ENCODE measurements around the gene ARMH3. TPM values are rescaled to one million over a fixed set of nuclear protein-coding genes. Genes with fewer than 3 reads are reported as not detected.

ARMH3 gene
- total RNA-seq, 1 donor from 2014 or later, result 34.4 TPM

DNA sequence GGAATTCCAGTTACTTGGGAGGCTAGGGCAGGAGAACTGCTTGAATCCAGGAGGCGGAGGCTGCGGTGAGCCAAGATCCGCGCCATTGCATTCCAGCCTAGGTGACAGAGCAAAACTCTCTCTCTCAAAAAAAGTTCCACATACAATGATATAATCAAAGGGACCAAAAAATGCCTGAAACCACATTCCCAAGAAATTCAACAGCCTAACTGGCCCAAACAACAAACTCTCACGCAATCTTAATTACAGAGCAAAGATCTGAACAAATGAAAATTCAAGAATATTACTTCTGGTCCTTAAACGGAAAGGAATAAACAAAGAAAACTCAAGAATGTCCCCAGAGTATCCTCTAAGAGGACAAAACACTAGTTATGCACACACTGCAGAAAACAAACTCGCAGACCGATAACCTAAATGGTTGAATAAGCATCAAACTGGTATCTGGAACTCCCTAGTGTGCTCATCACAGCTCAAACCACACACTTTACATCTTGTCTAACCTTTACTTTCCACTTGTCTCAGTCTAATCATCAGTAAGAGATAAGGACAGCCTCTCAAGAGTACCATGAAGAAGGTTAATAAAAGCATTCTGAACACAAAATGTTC lies 241.4 kb downstream of the ARMH3 start:
- Mint-ChIP-seq H3K36me3 (ENCODE audit: insufficient read depth) (peaks cover 4% of the 10 kb centered on the region), H3K27ac (peak overlapping the region; percentile 15), H3K4me1 (ENCODE audit: low read depth) (peaks cover 29% of the 10 kb centered on the region), H3K27me3 (no peaks in the 10 kb centered on the region), H3K9me3 (ENCODE audit: low read depth) (no peaks in the 10 kb centered on the region), H3K4me3 (ENCODE audit: low read depth) (peak overlapping the region; percentile 98)
- DNase-seq (ENCODE audit: low spot score, unreplicated experiment), result no peak
- no peak for TF ChIP-seq CTCF (IDR thresholded peaks at IDR 0.05; ENCODE audit: unreplicated experiment)

- H3K4me3 Mint-ChIP-seq (ENCODE audit: low read depth), result no peak overlapping the region
- DNase-seq (ENCODE audit: low spot score, unreplicated experiment), result no peak
- H3K4me1 Mint-ChIP-seq (ENCODE audit: low read depth), result peaks cover 20% of the 10 kb centered on the region
- peaks cover 6% of the 10 kb centered on the region for H3K36me3 Mint-ChIP-seq (ENCODE audit: insufficient read depth)
- no peak overlapping the region for H3K27ac Mint-ChIP-seq
- H3K27me3 Mint-ChIP-seq, result no peaks in the 10 kb centered on the region
- no peak for TF ChIP-seq CTCF (IDR thresholded peaks at IDR 0.05; ENCODE audit: unreplicated experiment)
- no peaks in the 10 kb centered on the region for H3K9me3 Mint-ChIP-seq (ENCODE audit: low read depth)
Measured at GRCh38 chr10:101812606-101813005, 243.4 kb downstream of the ARMH3 start.

- DNase-seq (ENCODE audit: low spot score, unreplicated experiment), result no peak
- Mint-ChIP-seq H3K4me3 (ENCODE audit: low read depth) (no peak overlapping the region), H3K36me3 (ENCODE audit: insufficient read depth) (peaks cover 18% of the 10 kb centered on the region), H3K9me3 (ENCODE audit: low read depth) (no peaks in the 10 kb centered on the region), H3K27me3 (no peaks in the 10 kb centered on the region), H3K4me1 (ENCODE audit: low read depth) (no peaks in the 10 kb centered on the region), H3K27ac (no peak overlapping the region)
- no peak for TF ChIP-seq CTCF (IDR thresholded peaks at IDR 0.05; ENCODE audit: unreplicated experiment)
Measured at GRCh38 chr10:101807158-101807557, 248.8 kb downstream of the ARMH3 start.

DNA sequence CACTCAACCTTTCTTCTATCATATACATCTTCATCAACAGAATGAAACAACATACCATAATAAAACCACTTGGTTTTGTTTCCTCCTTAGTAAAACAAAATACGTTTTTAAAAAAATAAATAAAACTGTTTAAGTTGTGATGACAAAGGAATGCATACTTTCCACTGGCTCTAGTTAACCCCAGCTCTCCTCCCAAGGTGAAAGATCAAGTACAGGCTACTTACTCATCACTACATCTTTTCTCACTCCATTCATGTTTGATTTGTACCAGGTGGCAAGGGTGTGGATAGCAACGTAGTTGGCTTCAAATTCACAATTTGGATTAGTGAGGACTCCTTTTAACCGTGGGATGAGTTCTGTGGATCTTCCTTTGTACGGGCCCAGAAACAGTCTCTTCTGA lies 252.5 kb downstream of the ARMH3 start:
- DNase-seq (ENCODE audit: low spot score, unreplicated experiment), result no peak
- no peaks in the 10 kb centered on the region for H3K4me1 Mint-ChIP-seq (ENCODE audit: low read depth)
- peaks cover 32% of the 10 kb centered on the region for H3K36me3 Mint-ChIP-seq (ENCODE audit: insufficient read depth)
- no peaks in the 10 kb centered on the region for H3K9me3 Mint-ChIP-seq (ENCODE audit: low read depth)
- no peak overlapping the region for H3K4me3 Mint-ChIP-seq (ENCODE audit: low read depth)
- no peaks in the 10 kb centered on the region for H3K27me3 Mint-ChIP-seq
- TF ChIP-seq CTCF (IDR thresholded peaks at IDR 0.05; ENCODE audit: unreplicated experiment), result no peak
- H3K27ac Mint-ChIP-seq, result no peak overlapping the region

DNA sequence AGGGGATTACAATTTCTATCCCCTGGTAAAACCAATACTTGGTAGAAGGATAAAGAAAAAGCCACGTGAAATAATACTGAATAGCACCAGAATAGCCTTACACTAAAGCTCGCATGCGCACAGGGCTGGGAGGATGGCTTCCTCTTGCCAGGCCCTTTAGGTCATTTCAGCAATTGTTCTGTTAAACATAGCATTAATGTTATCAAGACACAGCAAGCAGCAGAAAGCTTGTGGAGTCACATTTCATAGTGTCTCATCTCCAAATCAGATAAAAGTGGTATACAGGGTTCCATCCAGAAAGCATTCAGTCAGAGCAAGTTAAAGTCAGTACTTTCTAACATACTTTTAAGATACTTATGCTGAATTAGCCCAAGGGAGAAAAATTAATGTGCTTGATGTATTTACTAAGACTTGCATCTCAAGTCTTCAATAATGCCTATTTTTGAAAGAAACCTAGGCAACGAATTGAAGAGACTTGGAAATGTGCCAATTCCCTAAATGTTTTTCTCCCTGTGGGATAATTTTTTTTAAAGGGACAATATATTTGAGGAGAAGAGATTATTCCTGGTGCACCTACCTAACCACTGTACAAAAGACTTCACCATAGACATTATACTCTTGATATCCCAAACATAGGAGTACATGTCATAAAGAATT lies 258.4 kb downstream of the ARMH3 start:
- Mint-ChIP-seq H3K9me3 (ENCODE audit: low read depth) (no peaks in the 10 kb centered on the region), H3K4me1 (ENCODE audit: low read depth) (no peaks in the 10 kb centered on the region), H3K27me3 (no peaks in the 10 kb centered on the region), H3K27ac (no peak overlapping the region), H3K4me3 (ENCODE audit: low read depth) (no peak overlapping the region), H3K36me3 (ENCODE audit: insufficient read depth) (peaks cover 35% of the 10 kb centered on the region)
- no peak for TF ChIP-seq CTCF (IDR thresholded peaks at IDR 0.05; ENCODE audit: unreplicated experiment)
- DNase-seq (ENCODE audit: low spot score, unreplicated experiment), result no peak

Other genes starting within 250 kb of the ARMH3 start
- gene OGA, start 237.7 kb downstream of the ARMH3 start, total RNA-seq, result 138 and 148 TPM in 2 replicates
- gene KCNIP2, start 212.4 kb downstream of the ARMH3 start, total RNA-seq, result 4.4 and 5.5 TPM in 2 replicates
- gene HPS6, start 9.2 kb upstream of the ARMH3 start, total RNA-seq, result 15.6 and 17.2 TPM in 2 replicates
- gene LDB1, start 64.2 kb upstream of the ARMH3 start, total RNA-seq, result 99.5 and 107 TPM in 2 replicates
- gene PPRC1, start 76.9 kb upstream of the ARMH3 start, total RNA-seq, result 40.1 and 41.9 TPM in 2 replicates
- 64.7 and 68.9 TPM in 2 replicates for gene NOLC1, start 96.2 kb upstream of the ARMH3 start, total RNA-seq
- not detected in 2 replicates for gene ELOVL3, start 170.1 kb upstream of the ARMH3 start, total RNA-seq
- not detected in 2 replicates for gene PITX3, start 185.3 kb upstream of the ARMH3 start, total RNA-seq
- 52.3 and 54.6 TPM in 2 replicates for gene GBF1, start 189.4 kb upstream of the ARMH3 start, total RNA-seq

All from progenitor cell of endocrine pancreas (in vitro differentiated cells).